GM23338 (cell line): ENCODE results near the gene PDS5A. TPM values are rescaled to one million over a fixed set of nuclear protein-coding genes. Genes with fewer than 3 reads are reported as not detected.

Source experiments
- ATAC-seq: fragments of 200-7000 bp; cut with Tn5 transposase; 3 replicates; pipeline ENCODE4 v1.9.1; 2020
- DNase-seq: peaks from one replicate; pipeline ENCODE4 v3.0.0-alpha.2; 2015; ENCODE audit warnings: low spot score
- H2AFZ ChIP-seq: fragments of 200-600 bp; sonication (generic); 2 replicates; pipeline ENCODE4 v1.8.0; 2016; ENCODE audit warnings: antibody characterized with exemption, mild to moderate bottlenecking, moderate library complexity
- H3F3A ChIP-seq: fragments of 200-600 bp; sonication (generic); replicated peaks from 2 replicates; pipeline ENCODE4 v1.8.0; 2017; ENCODE audit warnings: antibody characterized with exemption, mixed run types, low read depth
- H3K27ac ChIP-seq: fragments of 200-600 bp; sonication (generic); 2 replicates; pipeline ENCODE4 v1.6.1; 2016; ENCODE audit warnings: low read depth
- H3K27me3 ChIP-seq: fragments of 200-600 bp; sonication (generic); 2 replicates; pipeline ENCODE4 v1.8.0; 2016; ENCODE audit warnings: mild to moderate bottlenecking, mixed run types, moderate library complexity; ENCODE audit not compliant: insufficient read depth
- H3K36me3 ChIP-seq: fragments of 200-600 bp; sonication (generic); 2 replicates; pipeline ENCODE4 v1.8.0; 2016; ENCODE audit warnings: mild to moderate bottlenecking; ENCODE audit not compliant: insufficient read depth
- H3K4me1 ChIP-seq: fragments of 200-600 bp; sonication (generic); 2 replicates; pipeline ENCODE4 v1.8.0; 2016; ENCODE audit warnings: mild to moderate bottlenecking, moderate library complexity; ENCODE audit not compliant: insufficient read depth
- H3K4me2 ChIP-seq: fragments of 200-600 bp; sonication (generic); 2 replicates; pipeline ENCODE4 v1.7.1; 2017; ENCODE audit warnings: mixed run types
- H3K4me3 ChIP-seq: fragments of 200-600 bp; sonication (generic); 2 replicates; pipeline ENCODE4 v1.6.1; 2016; ENCODE audit warnings: mixed run types
- H3K79me2 ChIP-seq: fragments of 200-600 bp; sonication (generic); replicated peaks from 2 replicates; pipeline ENCODE4 v1.8.0; 2017; ENCODE audit warnings: mild to moderate bottlenecking; ENCODE audit not compliant: insufficient read depth
- H3K9me2 ChIP-seq: fragments of 200-600 bp; sonication (generic); 2 replicates; pipeline ENCODE4 v1.8.0; 2017; ENCODE audit not compliant: insufficient read depth
- H4K20me1 ChIP-seq: fragments of 200-600 bp; sonication (generic); replicated peaks from 2 replicates; pipeline ENCODE4 v1.8.0; 2017; ENCODE audit warnings: mild to moderate bottlenecking; ENCODE audit not compliant: insufficient read depth
- H3K27ac Mint-ChIP-seq: 2 replicates; pipeline ENCODE4 v1.8.0; 2020; ENCODE audit warnings: inconsistent platforms, mild to moderate bottlenecking, moderate library complexity, mixed read lengths
- H3K27me3 Mint-ChIP-seq: 3 replicates; pipeline ENCODE4 v1.8.0; 2022; ENCODE audit warnings: low read depth, mild to moderate bottlenecking, moderate library complexity, mixed read lengths, inconsistent platforms; ENCODE audit not compliant: insufficient read depth, poor library complexity
- H3K36me3 Mint-ChIP-seq: 3 replicates; pipeline ENCODE4 v1.8.0; 2021; ENCODE audit warnings: low read depth, mild to moderate bottlenecking, inconsistent platforms, moderate library complexity, mixed read lengths
- H3K4me1 Mint-ChIP-seq: 3 replicates; pipeline ENCODE4 v1.8.0; 2020; ENCODE audit warnings: mild to moderate bottlenecking, inconsistent platforms, mixed read lengths
- H3K4me3 Mint-ChIP-seq: 3 replicates; pipeline ENCODE4 v1.8.0; 2021; ENCODE audit warnings: moderate library complexity, mild to moderate bottlenecking, inconsistent platforms, mixed read lengths
- H3K9me3 Mint-ChIP-seq: 3 replicates; pipeline ENCODE4 v1.8.0; 2020; ENCODE audit warnings: moderate library complexity, mild to moderate bottlenecking, inconsistent platforms, mixed read lengths
- CREB1 ChIP-seq: fragments of 250-450 bp; sonication (Bioruptor Pico); IDR thresholded peaks from 2 replicates; pipeline ENCODE4 v1.5.0; 2020; ENCODE audit warnings: low read depth, mild to moderate bottlenecking, moderate library complexity
- EZH2 ChIP-seq: fragments of 200-600 bp; sonication (generic); IDR thresholded peaks from one replicate; pipeline ENCODE4 v1.8.0; 2017; ENCODE audit warnings: antibody characterized with exemption, mild to moderate bottlenecking, low read depth; ENCODE audit not compliant: unreplicated experiment
- EZH2phosphoT487 ChIP-seq: fragments of 200-600 bp; sonication (generic); IDR thresholded peaks from one replicate; pipeline ENCODE4 v1.8.1; 2018; ENCODE audit warnings: antibody characterized with exemption; ENCODE audit not compliant: unreplicated experiment
- JUNB ChIP-seq: IDR thresholded peaks from one replicate; pipeline ENCODE4 v1.6.1; 2016; ENCODE audit warnings: antibody characterized with exemption; ENCODE audit not compliant: unreplicated experiment
- NANOG ChIP-seq: IDR thresholded peaks from 2 replicates; pipeline ENCODE4 v1.6.1; 2016; ENCODE audit warnings: antibody characterized with exemption, borderline replicate concordance
- POLR2AphosphoS5 ChIP-seq: IDR thresholded peaks from 2 replicates; pipeline ENCODE4 v1.6.1; 2016; ENCODE audit warnings: antibody characterized with exemption, low read depth
- STAT1 ChIP-seq: IDR thresholded peaks from one replicate; pipeline ENCODE4 v1.6.1; 2016; ENCODE audit warnings: antibody characterized with exemption; ENCODE audit not compliant: unreplicated experiment
- ZNF114 ChIP-seq: fragments of 250-450 bp; sonication (Bioruptor Pico); IDR thresholded peaks from 2 replicates; pipeline ENCODE4 v1.5.0; 2020; ENCODE audit warnings: mild to moderate bottlenecking, moderate library complexity
- ZNF331 ChIP-seq: fragments of 250-450 bp; sonication (Bioruptor Pico); IDR thresholded peaks from 2 replicates; pipeline ENCODE4 v1.5.0; 2020; ENCODE audit warnings: low read depth, mild to moderate bottlenecking, moderate library complexity
- polyA plus RNA-seq: library from polyadenylated mRNA; unstranded; fragments of >200 nt; fragmentation: Nextera tagmentation; extraction: Ambion mirVana; gene quantifications from 2 replicates; pipeline ENCODE4 v1.2.1, GENCODE V29; 2016
- total RNA-seq: library from RNA; depleted of rRNA; stranded (reverse); fragments of >200 nt; shearing (Covaris generic); gene quantifications from 2 replicates; pipeline ENCODE4 v1.2.3, GENCODE V29; 2014
- TF ChIP-seq, protein P1 (sequence below), 2 experiments: fragments of 200-600 bp in 1 of 2; sonication (generic) in 1 of 2; conservative IDR thresholded peaks; 2 replicates each; pipeline versions ENCODE4 v1.5.1 to v1.6.1; 2016 to 2017; ENCODE audit warnings: antibody characterized with exemption in 2 of 2, low read depth in 2 of 2, mild to moderate bottlenecking in 2 of 2, moderate library complexity in 1 of 2
- TF ChIP-seq, protein P2 (sequence below): fragments of 250-450 bp; sonication (Bioruptor Pico); IDR thresholded peaks from 2 replicates; pipeline ENCODE4 v1.5.0; 2020; ENCODE audit warnings: mild to moderate bottlenecking, moderate library complexity
- TF ChIP-seq, protein P3 (sequence below): IDR thresholded peaks from one replicate; pipeline ENCODE4 v1.6.1; 2018; ENCODE audit warnings: antibody characterized with exemption; ENCODE audit not compliant: unreplicated experiment

The PDS5A gene
- total and polyA plus RNA-seq, 2 experiments from 2014 or later, result 22.1 to 91.9 TPM

DNA sequence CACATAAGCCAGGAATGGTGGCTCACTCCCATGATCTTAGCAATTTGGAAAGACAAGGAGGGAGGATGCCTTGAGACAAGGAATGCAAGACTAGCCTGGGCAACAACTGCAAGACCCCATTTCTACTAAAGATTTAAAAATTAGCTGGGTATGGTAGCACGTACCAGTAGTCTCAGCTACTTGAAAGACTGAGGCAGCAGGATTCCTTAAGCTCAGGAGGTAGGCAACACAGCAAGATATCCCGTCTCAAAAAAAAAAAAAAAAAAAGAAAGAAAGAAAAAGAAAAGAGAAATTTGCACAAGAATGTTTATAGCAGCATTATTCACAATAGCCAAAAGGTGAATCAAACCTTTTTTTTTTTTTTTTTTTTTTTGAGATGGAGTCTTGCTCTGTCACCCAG, 29.7 kb downstream of the PDS5A start:
- Histone ChIP-seq H3K27ac (peak overlapping the region; percentile 70; the same call in 1 of the 2 replicates), H3K4me1 (peaks cover 11% of the 10 kb centered on the region), H3K4me3 (no peak overlapping the region), H3F3A (no peaks in the 10 kb centered on the region), H3K36me3 (no peaks in the 10 kb centered on the region), H2AFZ (no peak overlapping the region), H3K4me2 (peak overlapping the region; percentile 53), H3K27me3 (no peaks in the 10 kb centered on the region), H3K9me2 (no peaks in the 10 kb centered on the region), H4K20me1 (peaks cover 25% of the 10 kb centered on the region), H3K79me2 (peaks cover 100% of the 10 kb centered on the region)
- no peaks in the 10 kb centered on the region; the same call in 1 of the 3 replicates for H3K36me3 Mint-ChIP-seq
- H3K27me3 Mint-ChIP-seq, result peaks cover 6% of the 10 kb centered on the region
- no peaks in the 10 kb centered on the region for H3K9me3 Mint-ChIP-seq
- peaks cover 16% of the 10 kb centered on the region for H3K4me1 Mint-ChIP-seq
- ATAC-seq, result peak; percentile 79
- TF ChIP-seq JUNB, result no peak
- no peak for TF ChIP-seq STAT1
- no peak for TF ChIP-seq CREB1 (CRISPR knock-in tag)
- TF ChIP-seq, protein P1, sequence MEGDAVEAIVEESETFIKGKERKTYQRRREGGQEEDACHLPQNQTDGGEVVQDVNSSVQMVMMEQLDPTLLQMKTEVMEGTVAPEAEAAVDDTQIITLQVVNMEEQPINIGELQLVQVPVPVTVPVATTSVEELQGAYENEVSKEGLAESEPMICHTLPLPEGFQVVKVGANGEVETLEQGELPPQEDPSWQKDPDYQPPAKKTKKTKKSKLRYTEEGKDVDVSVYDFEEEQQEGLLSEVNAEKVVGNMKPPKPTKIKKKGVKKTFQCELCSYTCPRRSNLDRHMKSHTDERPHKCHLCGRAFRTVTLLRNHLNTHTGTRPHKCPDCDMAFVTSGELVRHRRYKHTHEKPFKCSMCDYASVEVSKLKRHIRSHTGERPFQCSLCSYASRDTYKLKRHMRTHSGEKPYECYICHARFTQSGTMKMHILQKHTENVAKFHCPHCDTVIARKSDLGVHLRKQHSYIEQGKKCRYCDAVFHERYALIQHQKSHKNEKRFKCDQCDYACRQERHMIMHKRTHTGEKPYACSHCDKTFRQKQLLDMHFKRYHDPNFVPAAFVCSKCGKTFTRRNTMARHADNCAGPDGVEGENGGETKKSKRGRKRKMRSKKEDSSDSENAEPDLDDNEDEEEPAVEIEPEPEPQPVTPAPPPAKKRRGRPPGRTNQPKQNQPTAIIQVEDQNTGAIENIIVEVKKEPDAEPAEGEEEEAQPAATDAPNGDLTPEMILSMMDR (conservative IDR thresholded peaks at IDR 0.05; ENCODE audit: low read depth in 2 of 2), result no peak
- TF ChIP-seq, protein P2, sequence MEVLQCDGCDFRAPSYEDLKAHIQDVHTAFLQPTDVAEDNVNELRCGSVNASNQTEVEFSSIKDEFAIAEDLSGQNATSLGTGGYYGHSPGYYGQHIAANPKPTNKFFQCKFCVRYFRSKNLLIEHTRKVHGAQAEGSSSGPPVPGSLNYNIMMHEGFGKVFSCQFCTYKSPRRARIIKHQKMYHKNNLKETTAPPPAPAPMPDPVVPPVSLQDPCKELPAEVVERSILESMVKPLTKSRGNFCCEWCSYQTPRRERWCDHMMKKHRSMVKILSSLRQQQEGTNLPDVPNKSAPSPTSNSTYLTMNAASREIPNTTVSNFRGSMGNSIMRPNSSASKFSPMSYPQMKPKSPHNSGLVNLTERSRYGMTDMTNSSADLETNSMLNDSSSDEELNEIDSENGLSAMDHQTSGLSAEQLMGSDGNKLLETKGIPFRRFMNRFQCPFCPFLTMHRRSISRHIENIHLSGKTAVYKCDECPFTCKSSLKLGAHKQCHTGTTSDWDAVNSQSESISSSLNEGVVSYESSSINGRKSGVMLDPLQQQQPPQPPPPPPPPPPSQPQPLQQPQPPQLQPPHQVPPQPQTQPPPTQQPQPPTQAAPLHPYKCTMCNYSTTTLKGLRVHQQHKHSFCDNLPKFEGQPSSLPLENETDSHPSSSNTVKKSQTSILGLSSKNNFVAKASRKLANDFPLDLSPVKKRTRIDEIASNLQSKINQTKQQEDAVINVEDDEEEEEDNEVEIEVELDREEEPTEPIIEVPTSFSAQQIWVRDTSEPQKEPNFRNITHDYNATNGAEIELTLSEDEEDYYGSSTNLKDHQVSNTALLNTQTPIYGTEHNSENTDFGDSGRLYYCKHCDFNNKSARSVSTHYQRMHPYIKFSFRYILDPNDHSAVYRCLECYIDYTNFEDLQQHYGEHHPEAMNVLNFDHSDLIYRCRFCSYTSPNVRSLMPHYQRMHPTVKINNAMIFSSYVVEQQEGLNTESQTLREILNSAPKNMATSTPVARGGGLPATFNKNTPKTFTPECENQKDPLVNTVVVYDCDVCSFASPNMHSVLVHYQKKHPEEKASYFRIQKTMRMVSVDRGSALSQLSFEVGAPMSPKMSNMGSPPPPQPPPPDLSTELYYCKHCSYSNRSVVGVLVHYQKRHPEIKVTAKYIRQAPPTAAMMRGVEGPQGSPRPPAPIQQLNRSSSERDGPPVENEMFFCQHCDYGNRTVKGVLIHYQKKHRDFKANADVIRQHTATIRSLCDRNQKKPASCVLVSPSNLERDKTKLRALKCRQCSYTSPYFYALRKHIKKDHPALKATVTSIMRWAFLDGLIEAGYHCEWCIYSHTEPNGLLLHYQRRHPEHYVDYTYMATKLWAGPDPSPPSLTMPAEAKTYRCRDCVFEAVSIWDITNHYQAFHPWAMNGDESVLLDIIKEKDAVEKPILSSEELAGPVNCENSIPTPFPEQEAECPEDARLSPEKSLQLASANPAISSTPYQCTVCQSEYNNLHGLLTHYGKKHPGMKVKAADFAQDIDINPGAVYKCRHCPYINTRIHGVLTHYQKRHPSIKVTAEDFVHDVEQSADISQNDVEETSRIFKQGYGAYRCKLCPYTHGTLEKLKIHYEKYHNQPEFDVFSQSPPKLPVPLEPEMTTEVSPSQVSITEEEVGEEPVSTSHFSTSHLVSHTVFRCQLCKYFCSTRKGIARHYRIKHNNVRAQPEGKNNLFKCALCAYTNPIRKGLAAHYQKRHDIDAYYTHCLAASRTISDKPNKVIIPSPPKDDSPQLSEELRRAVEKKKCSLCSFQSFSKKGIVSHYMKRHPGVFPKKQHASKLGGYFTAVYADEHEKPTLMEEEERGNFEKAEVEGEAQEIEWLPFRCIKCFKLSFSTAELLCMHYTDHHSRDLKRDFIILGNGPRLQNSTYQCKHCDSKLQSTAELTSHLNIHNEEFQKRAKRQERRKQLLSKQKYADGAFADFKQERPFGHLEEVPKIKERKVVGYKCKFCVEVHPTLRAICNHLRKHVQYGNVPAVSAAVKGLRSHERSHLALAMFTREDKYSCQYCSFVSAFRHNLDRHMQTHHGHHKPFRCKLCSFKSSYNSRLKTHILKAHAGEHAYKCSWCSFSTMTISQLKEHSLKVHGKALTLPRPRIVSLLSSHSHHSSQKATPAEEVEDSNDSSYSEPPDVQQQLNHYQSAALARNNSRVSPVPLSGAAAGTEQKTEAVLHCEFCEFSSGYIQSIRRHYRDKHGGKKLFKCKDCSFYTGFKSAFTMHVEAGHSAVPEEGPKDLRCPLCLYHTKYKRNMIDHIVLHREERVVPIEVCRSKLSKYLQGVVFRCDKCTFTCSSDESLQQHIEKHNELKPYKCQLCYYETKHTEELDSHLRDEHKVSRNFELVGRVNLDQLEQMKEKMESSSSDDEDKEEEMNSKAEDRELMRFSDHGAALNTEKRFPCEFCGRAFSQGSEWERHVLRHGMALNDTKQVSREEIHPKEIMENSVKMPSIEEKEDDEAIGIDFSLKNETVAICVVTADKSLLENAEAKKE (CRISPR knock-in tag), result no peak
- no peak for TF ChIP-seq POLR2AphosphoS5
- no peak for TF ChIP-seq NANOG
- TF ChIP-seq ZNF114, result no peak
- TF ChIP-seq, protein P3, sequence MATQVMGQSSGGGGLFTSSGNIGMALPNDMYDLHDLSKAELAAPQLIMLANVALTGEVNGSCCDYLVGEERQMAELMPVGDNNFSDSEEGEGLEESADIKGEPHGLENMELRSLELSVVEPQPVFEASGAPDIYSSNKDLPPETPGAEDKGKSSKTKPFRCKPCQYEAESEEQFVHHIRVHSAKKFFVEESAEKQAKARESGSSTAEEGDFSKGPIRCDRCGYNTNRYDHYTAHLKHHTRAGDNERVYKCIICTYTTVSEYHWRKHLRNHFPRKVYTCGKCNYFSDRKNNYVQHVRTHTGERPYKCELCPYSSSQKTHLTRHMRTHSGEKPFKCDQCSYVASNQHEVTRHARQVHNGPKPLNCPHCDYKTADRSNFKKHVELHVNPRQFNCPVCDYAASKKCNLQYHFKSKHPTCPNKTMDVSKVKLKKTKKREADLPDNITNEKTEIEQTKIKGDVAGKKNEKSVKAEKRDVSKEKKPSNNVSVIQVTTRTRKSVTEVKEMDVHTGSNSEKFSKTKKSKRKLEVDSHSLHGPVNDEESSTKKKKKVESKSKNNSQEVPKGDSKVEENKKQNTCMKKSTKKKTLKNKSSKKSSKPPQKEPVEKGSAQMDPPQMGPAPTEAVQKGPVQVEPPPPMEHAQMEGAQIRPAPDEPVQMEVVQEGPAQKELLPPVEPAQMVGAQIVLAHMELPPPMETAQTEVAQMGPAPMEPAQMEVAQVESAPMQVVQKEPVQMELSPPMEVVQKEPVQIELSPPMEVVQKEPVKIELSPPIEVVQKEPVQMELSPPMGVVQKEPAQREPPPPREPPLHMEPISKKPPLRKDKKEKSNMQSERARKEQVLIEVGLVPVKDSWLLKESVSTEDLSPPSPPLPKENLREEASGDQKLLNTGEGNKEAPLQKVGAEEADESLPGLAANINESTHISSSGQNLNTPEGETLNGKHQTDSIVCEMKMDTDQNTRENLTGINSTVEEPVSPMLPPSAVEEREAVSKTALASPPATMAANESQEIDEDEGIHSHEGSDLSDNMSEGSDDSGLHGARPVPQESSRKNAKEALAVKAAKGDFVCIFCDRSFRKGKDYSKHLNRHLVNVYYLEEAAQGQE, result no peak
- TF ChIP-seq ZNF331 (CRISPR knock-in tag), result no peak
- TF ChIP-seq EZH2phosphoT487, result no peak
- no peak for TF ChIP-seq EZH2
- no peak overlapping the region for H3K4me3 Mint-ChIP-seq
- DNase-seq, result peak; percentile 46
- no peak overlapping the region for H3K27ac Mint-ChIP-seq
